HepG2 (cell line): ENCODE results near the gene CDC42SE1. TPM values are rescaled to one million over a fixed set of nuclear protein-coding genes. Genes with fewer than 3 reads are reported as not detected.

ENCODE experiments used
- ARID2 ChIP-seq: sonication (generic); formaldehyde crosslinking; IDR thresholded peaks from 2 replicates; pipeline ENCODE4 v1.8.1; 2022; ENCODE audit warnings: mild to moderate bottlenecking, missing genetic modification reagents, borderline replicate concordance
- CEBPG ChIP-seq: IDR thresholded peaks from 2 replicates; pipeline ENCODE4 v1.6.1; 2016
- CHD4 ChIP-seq: fragments of 200-600 bp; sonication (generic); IDR thresholded peaks from 2 replicates; pipeline ENCODE4 v1.7.0; 2017; ENCODE audit warnings: mild to moderate bottlenecking, low read length, borderline replicate concordance
- FLYWCH1 ChIP-seq: sonication (generic); formaldehyde crosslinking; IDR thresholded peaks from 2 replicates; pipeline ENCODE4 v1.8.1; 2023; ENCODE audit warnings: mild to moderate bottlenecking, missing genetic modification reagents
- GPN1 ChIP-seq: sonication (generic); formaldehyde crosslinking; IDR thresholded peaks from 2 replicates; pipeline ENCODE4 v1.5.1; 2020; ENCODE audit warnings: missing genetic modification reagents, borderline replicate concordance
- MBD4 ChIP-seq: IDR thresholded peaks from 2 replicates; pipeline ENCODE4 v1.6.1; 2012; ENCODE audit warnings: low read length, inconsistent platforms, borderline replicate concordance
- MTA1 ChIP-seq: sonication (generic); formaldehyde crosslinking; IDR thresholded peaks from 2 replicates; pipeline ENCODE4 v1.4.0; 2020; ENCODE audit warnings: missing genetic modification reagents, mild to moderate bottlenecking, borderline replicate concordance
- NFATC3 ChIP-seq: sonication (generic); formaldehyde crosslinking; IDR thresholded peaks from 2 replicates; pipeline ENCODE4 v1.5.1; 2020; ENCODE audit warnings: mild to moderate bottlenecking, missing genetic modification reagents
- RXRB ChIP-seq: IDR thresholded peaks from 2 replicates; pipeline ENCODE4 v1.6.1; 2016; ENCODE audit warnings: borderline replicate concordance, missing genetic modification reagents, missing compliant biosample characterization
- SAP130 ChIP-seq: IDR thresholded peaks from 2 replicates; pipeline ENCODE4 v1.6.1; 2016; ENCODE audit warnings: low read depth
- SNAI1 ChIP-seq: sonication (generic); formaldehyde crosslinking; IDR thresholded peaks from 2 replicates; pipeline ENCODE4 v1.5.0; 2020; ENCODE audit warnings: mild to moderate bottlenecking, missing genetic modification reagents, borderline replicate concordance
- SRSF1 ChIP-seq: fragments of 200-400 bp; formaldehyde crosslinking; optimal IDR thresholded peaks from 2 replicates; pipeline ENCODE3; 2017; ENCODE audit warnings: mild to moderate bottlenecking, low read depth, low read length, moderate library complexity
- ZBTB33 ChIP-seq: sonication (generic); formaldehyde crosslinking; IDR thresholded peaks from 2 replicates; pipeline ENCODE4 v1.4.0; 2020; ENCODE audit warnings: missing genetic modification reagents
- ZBTB7B ChIP-seq: sonication (generic); formaldehyde crosslinking; IDR thresholded peaks from 2 replicates; pipeline ENCODE4 v1.4.0; 2020; ENCODE audit warnings: missing genetic modification reagents
- ZNF17 ChIP-seq: sonication (generic); formaldehyde crosslinking; IDR thresholded peaks from 2 replicates; pipeline ENCODE4 v1.5.0; 2020; ENCODE audit warnings: mild to moderate bottlenecking, missing genetic modification reagents
- ZNF205 ChIP-seq: IDR thresholded peaks from 2 replicates; pipeline ENCODE4 v1.6.1; 2018; ENCODE audit warnings: missing biosample characterization, missing genetic modification reagents
- ZNF430 ChIP-seq: sonication (generic); formaldehyde crosslinking; IDR thresholded peaks from 2 replicates; pipeline ENCODE4 v1.9.0; 2021; ENCODE audit warnings: mild to moderate bottlenecking, missing genetic modification reagents
- ZNF510 ChIP-seq: sonication (generic); formaldehyde crosslinking; IDR thresholded peaks from 2 replicates; pipeline ENCODE4 v1.4.0; 2020; ENCODE audit warnings: low read depth, mild to moderate bottlenecking, missing genetic modification reagents
- ZSCAN21 ChIP-seq: sonication (generic); formaldehyde crosslinking; IDR thresholded peaks from 2 replicates; pipeline ENCODE4 v1.8.0; 2022; ENCODE audit warnings: mild to moderate bottlenecking, missing genetic modification reagents, moderate library complexity, borderline replicate concordance
- polyA plus RNA-seq, 8 experiments: library from polyadenylated mRNA; depleted of rRNA in 3 of 8; stranded (reverse) in 7 of 8; unstranded in 1 of 8; fragments of >200 nt; fragmentation: Illumina TruSeq in 4 of 8; extraction: Trizol in 4 of 8; gene quantifications; 2 replicates each; pipeline versions ENCODE4 v1.2.1 to v1.2.3, GENCODE V29; 2011 to 2016; ENCODE audit warnings: low read depth in 4 of 8, missing spikeins in 1 of 8, mixed read lengths in 1 of 8; ENCODE audit not compliant: insufficient read depth in 1 of 8
- total RNA-seq, 5 experiments: library from RNA; depleted of rRNA; stranded (reverse); fragments of >200 nt; fragmentation: Illumina TruSeq; extraction: Trizol; gene quantifications; 2 replicates each; pipeline ENCODE4 v1.2.3, GENCODE V29; 2016; ENCODE audit warnings: low read depth in 1 of 5
- TF ChIP-seq, protein P1 (sequence below): sonication (generic); formaldehyde crosslinking; IDR thresholded peaks from 2 replicates; pipeline ENCODE4 v1.8.0; 2022; ENCODE audit warnings: missing genetic modification reagents, low read depth, mild to moderate bottlenecking, borderline replicate concordance
- TF ChIP-seq, protein P2 (sequence below): sonication (generic); formaldehyde crosslinking; IDR thresholded peaks from 2 replicates; pipeline ENCODE4 v1.5.0; 2020; ENCODE audit warnings: missing genetic modification reagents
- TF ChIP-seq, protein P3 (sequence below): sonication (generic); formaldehyde crosslinking; IDR thresholded peaks from 2 replicates; pipeline ENCODE4 v1.5.0; 2020; ENCODE audit warnings: missing genetic modification reagents
- TF ChIP-seq, protein P4 (sequence below): sonication (generic); formaldehyde crosslinking; IDR thresholded peaks from 2 replicates; pipeline ENCODE4 v1.4.0; 2020; ENCODE audit warnings: mild to moderate bottlenecking, missing genetic modification reagents

Gene CDC42SE1
- total and polyA plus RNA-seq, 2 of the 13 experiments (the other 11 are each of a cell fraction or from before 2014, with no cell fraction given), result 17.6 to 17.9 TPM

DNA sequence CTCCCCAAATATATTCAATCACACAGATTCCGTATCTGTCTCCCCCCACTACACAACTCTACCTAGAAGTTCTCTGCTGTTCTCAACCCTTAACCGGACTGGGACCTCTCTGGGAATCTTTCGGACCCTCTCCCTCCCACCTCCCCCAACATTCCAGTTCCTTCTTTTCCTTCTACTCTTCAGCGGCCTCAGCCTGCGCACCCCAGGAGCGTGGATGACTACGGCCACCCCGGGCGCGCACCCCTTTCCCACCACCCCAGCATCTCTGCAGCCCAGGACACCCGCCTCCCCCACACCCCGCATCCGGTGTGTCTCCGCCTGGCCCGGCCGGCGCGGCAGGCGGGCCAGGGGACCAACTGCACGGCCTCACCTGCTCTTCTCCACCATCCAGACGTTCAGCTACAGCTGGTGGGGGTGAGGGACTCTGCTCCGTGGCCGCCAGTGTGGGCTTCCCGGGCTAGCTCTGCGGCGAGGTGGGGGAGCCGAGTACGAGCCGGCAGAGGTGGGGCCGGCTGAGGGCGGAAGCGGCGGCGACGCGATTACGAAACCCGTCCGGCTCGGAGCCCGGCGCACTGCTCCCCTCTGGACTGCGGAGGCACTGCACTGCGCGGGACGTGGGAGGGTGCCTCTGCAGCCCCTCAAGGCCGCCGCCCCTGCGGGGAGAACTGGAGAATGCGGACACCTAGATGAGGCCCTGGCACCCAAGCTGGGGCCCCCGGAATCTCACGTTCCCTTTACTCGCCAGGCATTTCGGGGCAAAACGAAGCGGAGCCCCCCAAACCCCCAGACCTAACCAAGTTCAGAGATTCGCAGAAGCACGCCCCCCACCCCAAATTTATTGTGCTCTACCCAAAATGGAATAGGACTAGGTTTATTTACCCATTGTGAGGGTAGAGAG, at the start of gene CDC42SE1 (continued):
- TF ChIP-seq FLYWCH1 (CRISPR knock-in tag) (no peak), NFATC3 (CRISPR knock-in tag) (0 out of 2 replicates have a peak, but pooled peaks have one; percentile 23), ZNF510 (CRISPR knock-in tag) (peak; percentile 54; the same call in 1 of the 2 replicates), ZBTB33 (CRISPR knock-in tag) (0 out of 2 replicates have a peak, but pooled peaks have one; percentile 29), SNAI1 (CRISPR knock-in tag) (no peak), SRSF1 (peak; percentile 57), ZSCAN21 (CRISPR knock-in tag) (peak; percentile 72; the same call in 1 of the 2 replicates), CEBPG (peak; percentile 98), RXRB (peak; percentile 69; the same call in 1 of the 2 replicates), ZNF205 (no peak), ZNF430 (CRISPR knock-in tag) (no peak; the same call in 1 of the 2 replicates), ARID2 (CRISPR knock-in tag) (no peak), GPN1 (CRISPR knock-in tag) (no peak), SAP130 (CRISPR knock-in tag) (peak; percentile 91), MBD4 (no peak), ZNF17 (no peak), CHD4 (no peak), MTA1 (peak; percentile 75; the same call in 1 of the 2 replicates), ZBTB7B (CRISPR knock-in tag) (peak; percentile 85; the same call in 1 of the 2 replicates)
- TF ChIP-seq, protein P1, sequence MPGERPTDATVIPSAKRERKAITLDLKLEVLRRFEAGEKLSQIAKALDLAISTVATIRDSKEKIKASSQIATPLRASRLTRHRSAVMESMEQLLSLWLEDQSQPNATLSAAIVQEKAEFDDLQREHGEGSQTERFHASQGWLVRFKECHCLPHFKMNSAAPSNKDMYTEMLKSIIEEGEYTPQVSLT (CRISPR knock-in tag), result no peak
- TF ChIP-seq, protein P2, sequence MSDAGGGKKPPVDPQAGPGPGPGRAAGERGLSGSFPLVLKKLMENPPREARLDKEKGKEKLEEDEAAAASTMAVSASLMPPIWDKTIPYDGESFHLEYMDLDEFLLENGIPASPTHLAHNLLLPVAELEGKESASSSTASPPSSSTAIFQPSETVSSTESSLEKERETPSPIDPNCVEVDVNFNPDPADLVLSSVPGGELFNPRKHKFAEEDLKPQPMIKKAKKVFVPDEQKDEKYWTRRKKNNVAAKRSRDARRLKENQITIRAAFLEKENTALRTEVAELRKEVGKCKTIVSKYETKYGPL, result no peak
- TF ChIP-seq, protein P3, sequence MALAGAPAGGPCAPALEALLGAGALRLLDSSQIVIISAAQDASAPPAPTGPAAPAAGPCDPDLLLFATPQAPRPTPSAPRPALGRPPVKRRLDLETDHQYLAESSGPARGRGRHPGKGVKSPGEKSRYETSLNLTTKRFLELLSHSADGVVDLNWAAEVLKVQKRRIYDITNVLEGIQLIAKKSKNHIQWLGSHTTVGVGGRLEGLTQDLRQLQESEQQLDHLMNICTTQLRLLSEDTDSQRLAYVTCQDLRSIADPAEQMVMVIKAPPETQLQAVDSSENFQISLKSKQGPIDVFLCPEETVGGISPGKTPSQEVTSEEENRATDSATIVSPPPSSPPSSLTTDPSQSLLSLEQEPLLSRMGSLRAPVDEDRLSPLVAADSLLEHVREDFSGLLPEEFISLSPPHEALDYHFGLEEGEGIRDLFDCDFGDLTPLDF (CRISPR knock-in tag), result peak; percentile 33; the same call in 1 of the 2 replicates
- TF ChIP-seq, protein P4, sequence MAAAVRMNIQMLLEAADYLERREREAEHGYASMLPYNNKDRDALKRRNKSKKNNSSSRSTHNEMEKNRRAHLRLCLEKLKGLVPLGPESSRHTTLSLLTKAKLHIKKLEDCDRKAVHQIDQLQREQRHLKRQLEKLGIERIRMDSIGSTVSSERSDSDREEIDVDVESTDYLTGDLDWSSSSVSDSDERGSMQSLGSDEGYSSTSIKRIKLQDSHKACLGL (CRISPR knock-in tag), result peak; percentile 58; the same call in 1 of the 2 replicates
